NOMO-1 treated with DMSO at 0.1 percent for 48 hours (cell line): Measurements from ENCODE around the gene EZH1.
A peak's percentile ranks its signal among the peaks of the same experiment; 100 is the strongest.

Source experiments
- DNase-seq: peaks from one replicate; lab custom pipeline; 2025; ENCODE audit not compliant: unreplicated experiment; lab: John Stamatoyannopoulos, UW

The EZH1 gene

GRCh38 chr17:42684929-42685556, 59.8 kb downstream of the EZH1 start:
- DNase-seq, result no peak

- no peak for DNase-seq
Measured at GRCh38 chr17:42683407-42684034, 61.3 kb downstream of the EZH1 start.

- DNase-seq, result no peak
Measured at GRCh38 chr17:42682722-42683403, 62.0 kb downstream of the EZH1 start.

GRCh38 chr17:42681976-42682721, 62.7 kb downstream of the EZH1 start, which contains the start of gene CNTNAP1:
Gene CNTNAP1, plus strand, starts transcription at chr17:42682531. Its CDS starts 299 bp downstream, at chr17:42682830.
- no peak for DNase-seq

GRCh38 chr17:42680331-42680808, 64.5 kb downstream of the EZH1 start:
- DNase-seq, result peak; percentile 43

GRCh38 chr17:42679492-42680330, 65.1 kb downstream of the EZH1 start:
- peak; percentile 77 for DNase-seq

GRCh38 chr17:42678951-42679491, 65.8 kb downstream of the EZH1 start:
- DNase-seq, result peak; percentile 79

- DNase-seq, result peak; percentile 96
Measured at GRCh38 chr17:42677921-42678781, 66.7 kb downstream of the EZH1 start.

GRCh38 chr17:42677012-42677857, 67.6 kb downstream of the EZH1 start:
- DNase-seq, result peak; percentile 99

GRCh38 chr17:42676424-42677011, 68.3 kb downstream of the EZH1 start, which contains the start of gene PLEKHH3:
Gene PLEKHH3, minus strand, starts transcription at chr17:42676994. Its CDS starts 431 bp downstream, at chr17:42676563.
- DNase-seq, result no peak

GRCh38 chr17:42675965-42676423, 68.8 kb downstream of the EZH1 start:
- DNase-seq, result no peak

GRCh38 chr17:42675348-42675964, 69.4 kb downstream of the EZH1 start:
- no peak for DNase-seq

GRCh38 chr17:42674755-42675347, 70.0 kb downstream of the EZH1 start:
- no peak for DNase-seq

- peak; percentile 18 for DNase-seq
Measured at GRCh38 chr17:42673885-42674754, 70.7 kb downstream of the EZH1 start.

- DNase-seq, result no peak
Measured at GRCh38 chr17:42673266-42673884, 71.5 kb downstream of the EZH1 start.
